Hepatocyte (in vitro differentiated cells): ENCODE results near the gene CDH1.

Experiments used
- CTCF ChIP-seq: fragments of 200-600 bp; sonication (generic); IDR thresholded peaks from 2 replicates; pipeline ENCODE4 v1.5.1; 2016; ENCODE audit warnings: antibody characterized with exemption, mild to moderate bottlenecking; ENCODE audit not compliant: poor library complexity
- EZH2 ChIP-seq: fragments of 200-600 bp; sonication (generic); IDR thresholded peaks from 2 replicates; pipeline ENCODE4 v1.6.1; 2016; ENCODE audit warnings: antibody characterized with exemption, mild to moderate bottlenecking, borderline replicate concordance
- EZH2phosphoT487 ChIP-seq: fragments of 200-600 bp; sonication (generic); IDR thresholded peaks from one replicate; pipeline ENCODE4 v1.6.1; 2018; ENCODE audit warnings: antibody characterized with exemption, mild to moderate bottlenecking, low read depth, moderate library complexity; ENCODE audit not compliant: unreplicated experiment, severe bottlenecking

- peak; percentile 24 for TF ChIP-seq CTCF
- no peak for TF ChIP-seq EZH2
- no peak for TF ChIP-seq EZH2phosphoT487
Measured at GRCh38 chr16:68696514-68696913, 40.6 kb upstream of the CDH1 start.
